Astrocyte of the cerebellum (primary cell): Measurements from ENCODE around the gene UTS2R.

Experiments
- DNase-seq: peaks from one replicate; pipeline ENCODE4 v3.0.0-alpha.2; 2011; ENCODE audit warnings: low read depth
- H3K4me3 ChIP-seq: 2 replicates; pipeline ENCODE4 v1.5.1; 2011; ENCODE audit warnings: mild to moderate bottlenecking, low read depth, low read length, moderate library complexity
- in situ Hi-C: cut with HindIII; loops from 2 replicates; pipeline ENCODE4 v1.10.0; 2017; ENCODE audit warnings: low sequenced_read_pairs
- TF ChIP-seq, protein P1 (sequence below): IDR thresholded peaks from 2 replicates; pipeline ENCODE4 v1.5.1; 2012; ENCODE audit warnings: low read length, low read depth, moderate library complexity, mild to moderate bottlenecking; ENCODE audit errors: missing control alignments

The UTS2R gene

DNA sequence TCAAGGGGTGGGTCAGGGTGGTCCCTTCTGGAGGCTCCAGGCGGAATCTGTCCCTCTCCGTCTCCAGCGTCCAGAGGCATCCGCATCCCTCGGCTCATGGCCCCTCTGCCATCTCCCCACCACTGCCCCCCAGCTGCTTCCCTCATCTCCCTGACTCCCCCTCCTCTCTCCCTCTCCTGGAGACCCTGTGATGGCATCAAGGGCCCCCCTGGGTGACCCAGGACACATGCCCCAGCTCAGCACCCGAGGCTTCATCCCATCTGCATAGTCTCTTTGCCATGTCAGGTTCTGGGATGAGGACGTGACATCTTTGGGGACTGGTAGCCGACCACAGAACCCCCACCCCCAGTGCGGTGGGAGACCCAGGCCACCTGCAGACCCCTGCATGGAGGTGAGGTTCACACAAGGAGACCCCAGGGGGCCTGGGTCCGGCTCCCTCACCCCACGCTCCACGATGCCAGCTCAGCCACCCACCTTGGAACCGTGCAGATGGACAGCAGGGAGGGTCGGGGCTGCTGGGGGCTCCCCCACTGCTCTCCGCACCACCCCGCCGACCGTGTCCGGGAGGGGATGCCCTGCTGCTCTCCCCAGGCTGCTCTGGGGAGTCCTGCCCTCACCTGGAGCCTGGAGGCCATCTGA is 41.8 kb upstream of the UTS2R start:
- DNase-seq, result no peak
- in situ Hi-C loops, result no loop called here
- no peak overlapping the region for H3K4me3 ChIP-seq
- TF ChIP-seq, protein P1, sequence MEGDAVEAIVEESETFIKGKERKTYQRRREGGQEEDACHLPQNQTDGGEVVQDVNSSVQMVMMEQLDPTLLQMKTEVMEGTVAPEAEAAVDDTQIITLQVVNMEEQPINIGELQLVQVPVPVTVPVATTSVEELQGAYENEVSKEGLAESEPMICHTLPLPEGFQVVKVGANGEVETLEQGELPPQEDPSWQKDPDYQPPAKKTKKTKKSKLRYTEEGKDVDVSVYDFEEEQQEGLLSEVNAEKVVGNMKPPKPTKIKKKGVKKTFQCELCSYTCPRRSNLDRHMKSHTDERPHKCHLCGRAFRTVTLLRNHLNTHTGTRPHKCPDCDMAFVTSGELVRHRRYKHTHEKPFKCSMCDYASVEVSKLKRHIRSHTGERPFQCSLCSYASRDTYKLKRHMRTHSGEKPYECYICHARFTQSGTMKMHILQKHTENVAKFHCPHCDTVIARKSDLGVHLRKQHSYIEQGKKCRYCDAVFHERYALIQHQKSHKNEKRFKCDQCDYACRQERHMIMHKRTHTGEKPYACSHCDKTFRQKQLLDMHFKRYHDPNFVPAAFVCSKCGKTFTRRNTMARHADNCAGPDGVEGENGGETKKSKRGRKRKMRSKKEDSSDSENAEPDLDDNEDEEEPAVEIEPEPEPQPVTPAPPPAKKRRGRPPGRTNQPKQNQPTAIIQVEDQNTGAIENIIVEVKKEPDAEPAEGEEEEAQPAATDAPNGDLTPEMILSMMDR, result no peak

DNA sequence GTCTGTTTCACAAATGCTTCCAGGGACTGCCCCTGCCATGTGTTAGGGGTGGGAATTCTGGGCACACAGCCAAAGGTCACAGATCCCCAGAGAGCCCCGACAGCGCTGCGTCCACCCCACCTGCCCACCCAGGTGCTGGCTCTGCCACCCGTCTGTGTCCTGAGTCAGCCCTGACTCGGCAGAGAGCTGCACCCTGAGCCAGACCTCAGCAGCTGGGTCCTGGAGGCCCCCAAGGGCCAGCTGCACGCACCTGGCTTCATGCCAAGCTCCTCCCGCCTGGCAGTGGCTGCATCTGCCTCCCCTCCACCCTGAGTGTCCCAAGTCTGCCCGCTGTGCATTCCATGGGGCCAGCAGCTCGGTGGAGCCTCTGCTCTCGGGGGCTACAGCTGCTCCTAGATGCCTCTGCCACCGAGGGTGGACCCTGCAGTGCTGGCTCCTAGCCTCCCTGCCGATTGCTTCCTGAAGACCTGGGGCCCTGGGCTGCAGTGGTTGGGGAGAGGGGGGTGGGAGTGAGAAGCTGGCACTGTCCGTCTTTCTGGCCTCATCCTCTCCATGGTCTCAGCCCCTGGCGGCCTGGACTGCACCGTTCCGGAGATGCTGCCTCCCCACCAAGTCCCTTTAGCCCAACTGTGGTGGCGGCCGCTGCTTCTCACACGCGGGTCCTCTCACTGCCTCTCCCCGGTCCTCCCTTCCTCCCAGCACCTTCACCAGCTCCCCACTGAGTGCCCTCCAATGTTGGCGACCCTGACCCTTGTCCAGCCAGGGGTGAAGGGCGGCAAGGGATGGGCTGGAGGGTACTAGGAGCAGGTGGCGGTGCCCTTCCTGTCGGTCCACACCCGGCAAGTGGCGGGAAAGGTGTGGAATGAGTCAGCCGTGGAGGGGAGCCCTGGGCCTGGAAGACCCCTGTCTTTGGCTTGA is 41.0 kb upstream of the UTS2R start:
- DNase-seq, result no peak

DNA sequence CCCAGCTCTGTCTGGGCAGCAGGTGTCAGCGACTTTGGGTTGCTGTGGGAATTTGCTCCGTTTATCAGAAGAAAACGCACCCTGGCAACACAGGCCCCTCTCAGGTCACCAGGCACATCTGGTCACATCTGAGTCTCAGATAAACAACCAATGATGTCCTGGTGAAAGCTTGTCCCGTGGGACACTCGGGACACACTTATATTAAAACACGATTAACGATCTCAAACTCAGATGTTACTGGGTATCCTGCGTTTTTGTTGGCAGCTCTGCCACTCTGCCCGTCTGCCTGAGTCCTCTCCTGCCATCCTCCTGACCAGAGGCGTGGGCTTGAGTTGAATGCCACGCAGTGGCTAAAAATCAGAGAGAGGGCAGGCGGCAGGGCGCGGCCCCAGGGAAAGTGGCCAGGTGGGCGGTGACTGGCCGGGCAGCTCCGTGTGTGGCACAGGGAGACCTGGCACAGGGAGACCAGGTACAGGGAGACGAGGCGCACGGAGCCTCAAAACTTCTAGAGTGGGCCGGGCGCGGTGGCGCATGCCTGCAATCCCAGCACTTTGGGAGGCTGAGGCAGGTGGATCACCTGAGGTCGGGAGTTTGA is 40.1 kb upstream of the UTS2R start:
- no peak for DNase-seq
- in situ Hi-C loops, result no loop called here
- no peak overlapping the region for H3K4me3 ChIP-seq
- TF ChIP-seq, protein P1, result no peak

More for the DNA sequence above, 41.0 kb upstream of the UTS2R start:
- in situ Hi-C loops, result no loop called here
- no peak overlapping the region for H3K4me3 ChIP-seq
- TF ChIP-seq, protein P1, result no peak

DNA sequence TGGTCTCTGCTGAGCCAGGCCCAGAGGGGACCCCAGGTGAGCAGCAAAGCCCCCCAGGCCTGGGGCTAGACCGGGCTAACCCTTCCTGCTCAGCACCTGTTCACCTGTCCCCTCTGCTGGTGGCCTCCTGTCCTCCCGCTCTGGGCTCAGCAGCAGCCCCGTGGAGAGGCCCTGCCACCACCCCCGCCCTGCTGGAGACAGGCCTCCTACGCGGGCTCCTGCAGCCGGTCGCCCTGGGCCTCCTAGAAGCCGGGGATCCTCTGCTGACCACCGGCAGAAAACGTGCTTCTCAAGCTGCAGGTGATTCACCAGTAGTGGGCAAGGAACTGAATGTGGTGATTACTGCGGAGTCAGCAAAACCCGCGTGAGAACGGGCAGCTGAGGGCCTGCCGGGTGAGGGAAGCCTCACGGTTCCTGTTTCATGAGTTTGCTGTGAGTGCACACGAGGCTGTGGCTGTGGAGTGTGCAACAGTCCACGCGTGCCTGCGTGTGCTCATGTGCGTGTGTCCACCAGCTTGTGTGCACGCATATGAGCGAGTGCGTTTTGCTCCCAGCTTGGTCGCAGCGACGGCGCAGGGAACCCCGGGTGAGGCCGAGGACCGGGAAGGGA is 38.8 kb upstream of the UTS2R start:
- TF ChIP-seq, protein P1, result no peak
- in situ Hi-C loops, result no loop called here
- peak; percentile 45 for DNase-seq
- H3K4me3 ChIP-seq, result peak overlapping the region; percentile 44

DNA sequence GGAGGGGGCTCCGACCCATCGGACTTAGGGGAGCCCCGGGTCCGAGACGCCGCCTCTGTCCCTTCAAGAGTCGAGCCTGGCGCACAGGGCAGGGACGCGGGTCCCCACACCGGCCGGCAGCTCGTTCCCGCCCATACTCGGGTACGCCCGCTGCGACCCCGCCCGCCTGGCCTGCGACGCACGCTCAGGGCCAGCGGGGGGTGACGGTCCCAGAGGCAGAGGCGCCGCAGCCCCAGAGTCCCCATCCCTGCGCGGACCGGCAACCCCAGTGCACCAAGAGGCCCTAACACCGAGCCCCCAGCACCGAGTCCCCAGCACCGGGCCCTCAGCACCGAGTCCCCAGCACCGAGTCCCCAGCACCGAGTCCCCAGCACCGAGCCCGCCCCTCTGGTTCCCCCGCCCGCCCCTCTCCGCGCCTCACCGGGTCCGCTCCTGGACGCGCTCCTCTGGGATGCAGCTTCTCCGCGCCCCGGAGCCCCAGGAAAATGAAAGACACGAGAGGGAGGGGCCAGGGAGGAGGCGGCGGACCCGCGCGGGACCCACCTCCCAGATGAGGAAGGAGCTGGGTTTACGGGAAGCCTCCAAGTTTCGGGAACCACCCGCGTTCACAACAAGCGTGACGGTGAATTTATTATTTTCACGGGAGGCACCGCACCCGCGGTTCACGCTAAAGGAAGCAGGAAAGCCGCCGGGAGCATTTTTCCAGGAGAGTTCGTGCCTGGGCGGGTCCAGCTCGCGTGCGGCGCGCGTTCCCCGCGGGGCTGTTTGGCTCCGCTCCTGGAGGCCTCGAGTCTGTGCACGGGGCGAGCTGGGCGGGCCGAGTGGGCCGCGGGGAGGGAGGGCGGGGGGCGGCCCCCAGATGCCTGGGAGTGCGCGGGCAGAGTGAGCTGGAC is 38.0 kb upstream of the UTS2R start, which contains the start of gene SECTM1:
Gene SECTM1, minus strand, starts transcription at position 488 of the 893 bp plus-strand sequence. CDS start 6,526 bp downstream, outside the sequence.
- TF ChIP-seq, protein P1, result no peak
- no peak for DNase-seq
- H3K4me3 ChIP-seq, result peak within 1 kb of the TSS; percentile 44
- in situ Hi-C loops, result no loop called here
